Glutamatergic neuron (in vitro differentiated cells): ENCODE measurements around the gene SOD1. TPM values are rescaled to one million over a fixed set of nuclear protein-coding genes. Genes with fewer than 3 reads are reported as not detected.
"Not testable (repeated sequence)": the region's sequence is repeated elsewhere in the genome, so short reads cannot be mapped to it uniquely, and the experiment has no call there.

Experiments
- DNase-seq: peaks from one replicate; pipeline ENCODE4 v3.0.0; 2022
- H3K27ac Mint-ChIP-seq: one replicate; pipeline ENCODE4 v1.8.0; 2020; ENCODE audit warnings: mild to moderate bottlenecking, mixed read lengths, inconsistent platforms; ENCODE audit not compliant: unreplicated experiment
- H3K27me3 Mint-ChIP-seq: one replicate; pipeline ENCODE4 v1.8.0; 2020; ENCODE audit warnings: mild to moderate bottlenecking, moderate library complexity, mixed read lengths, inconsistent platforms; ENCODE audit not compliant: unreplicated experiment
- H3K36me3 Mint-ChIP-seq: one replicate; pipeline ENCODE4 v1.8.0; 2020; ENCODE audit warnings: mild to moderate bottlenecking, mixed read lengths, inconsistent platforms; ENCODE audit not compliant: unreplicated experiment
- H3K4me1 Mint-ChIP-seq: one replicate; pipeline ENCODE4 v1.8.0; 2020; ENCODE audit warnings: mild to moderate bottlenecking, low read depth, mixed read lengths, inconsistent platforms; ENCODE audit not compliant: unreplicated experiment
- H3K4me3 Mint-ChIP-seq: one replicate; pipeline ENCODE4 v1.8.0; 2020; ENCODE audit warnings: mild to moderate bottlenecking, mixed read lengths, inconsistent platforms; ENCODE audit not compliant: unreplicated experiment
- H3K9me3 Mint-ChIP-seq: one replicate; pipeline ENCODE4 v1.8.0; 2020; ENCODE audit warnings: mild to moderate bottlenecking, moderate library complexity, mixed read lengths, inconsistent platforms; ENCODE audit not compliant: unreplicated experiment
- CTCF ChIP-seq: fragments of 200-600 bp; sonication (generic); IDR thresholded peaks from one replicate; pipeline ENCODE4 v1.5.0; 2021; ENCODE audit not compliant: partially characterized antibody, unreplicated experiment
- total RNA-seq: library from RNA; stranded (reverse); fragmentation: NEBNext Ultra II Directional; extraction: Animal tissue kit (Norgen Biotek cat#: 25700); gene quantifications from one replicate; pipeline ENCODE4 v1.2.1, GENCODE V29; 2021; ENCODE audit not compliant: unreplicated experiment

The SOD1 gene
- total RNA-seq, 1 donor from 2014 or later = 93.7 TPM

GRCh38 chr21:31641416-31641922, 18.0 kb upstream of the SOD1 start:
- no peaks in the 10 kb centered on the region for H3K4me1 Mint-ChIP-seq
- TF ChIP-seq CTCF = no peak
- DNase-seq = no peak
- peaks cover 8% of the 10 kb centered on the region for H3K9me3 Mint-ChIP-seq
- H3K36me3 Mint-ChIP-seq = peaks cover 5% of the 10 kb centered on the region
- no peak overlapping the region for H3K27ac Mint-ChIP-seq
- H3K27me3 Mint-ChIP-seq = peaks cover 2% of the 10 kb centered on the region
- no peak overlapping the region for H3K4me3 Mint-ChIP-seq

GRCh38 chr21:31644643-31645042, 14.8 kb upstream of the SOD1 start:
- Mint-ChIP-seq H3K36me3 (peaks cover 2% of the 10 kb centered on the region), H3K4me3 (no peak overlapping the region), H3K27ac (no peak overlapping the region), H3K9me3 (peaks cover 7% of the 10 kb centered on the region), H3K27me3 (peaks cover 2% of the 10 kb centered on the region), H3K4me1 (no peaks in the 10 kb centered on the region)
- TF ChIP-seq CTCF = no peak
- DNase-seq = no peak

- no peak for DNase-seq
- H3K9me3 Mint-ChIP-seq = peaks cover 1% of the 10 kb centered on the region
- H3K4me1 Mint-ChIP-seq = no peaks in the 10 kb centered on the region
- TF ChIP-seq CTCF = no peak
- no peaks in the 10 kb centered on the region for H3K36me3 Mint-ChIP-seq
- H3K27ac Mint-ChIP-seq = no peak overlapping the region
- H3K4me3 Mint-ChIP-seq = no peak overlapping the region
- no peaks in the 10 kb centered on the region for H3K27me3 Mint-ChIP-seq
These were observed 11.8 kb upstream of the SOD1 start for GRCh38 chr21:31647650-31648049.

GRCh38 chr21:31650930-31651329, 8.6 kb upstream of the SOD1 start:
- Mint-ChIP-seq H3K4me1 (no peaks in the 10 kb centered on the region), H3K27me3 (peaks cover 3% of the 10 kb centered on the region), H3K4me3 (no peak overlapping the region), H3K9me3 (peaks cover 7% of the 10 kb centered on the region), H3K36me3 (no peaks in the 10 kb centered on the region), H3K27ac (no peak overlapping the region)
- TF ChIP-seq CTCF = no peak
- no peak for DNase-seq

- H3K27me3 Mint-ChIP-seq, H3K9me3 Mint-ChIP-seq, H3K27ac Mint-ChIP-seq, H3K36me3 Mint-ChIP-seq, H3K4me3 Mint-ChIP-seq, DNase-seq, H3K4me1 Mint-ChIP-seq: not testable (repeated sequence)
These were observed 8.0 kb upstream of the SOD1 start for GRCh38 chr21:31651491-31651890.
